ENCODE measurements around the gene TMSB4Y.
A peak's percentile ranks its signal among the peaks of the same experiment; 100 is the strongest.

The TMSB4Y gene

DNA sequence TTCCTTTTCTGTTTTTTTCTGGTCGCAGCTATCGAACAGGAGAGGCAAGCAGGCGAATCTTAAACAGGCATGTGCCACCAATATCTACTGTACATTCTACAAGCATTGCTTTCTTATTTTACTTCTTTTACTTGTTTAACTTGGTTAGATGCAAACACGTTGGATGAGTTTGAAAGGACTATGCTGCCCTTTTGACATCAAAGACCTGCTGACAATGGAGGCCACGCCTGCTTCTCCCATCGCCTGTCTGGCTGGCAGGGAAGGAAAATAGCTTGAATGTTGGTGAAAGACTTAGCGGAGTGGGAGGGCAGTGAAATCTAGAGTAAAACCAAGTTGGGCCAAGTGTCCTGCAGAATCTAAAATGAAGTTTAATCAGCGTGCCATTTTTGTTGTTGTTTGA is 1.5 kb downstream of the TMSB4Y start:
- H3K27ac ChIP-seq = peak overlapping the region; percentile 91 to 95
- H3K27me3 ChIP-seq = no peaks in the 10 kb centered on the region
- peaks cover 0 to 10% (median 0%) of the 10 kb centered on the region in 4 donors for H3K4me1 ChIP-seq
- intact Hi-C loops (cut with DNase I; ENCODE audit: low total_unique reads) = no loop called here
- H3K4me3 ChIP-seq = peak overlapping the region; percentile 58 to 61
- H3K36me3 ChIP-seq = no peaks in the 10 kb centered on the region
- TF ChIP-seq, protein P1, sequence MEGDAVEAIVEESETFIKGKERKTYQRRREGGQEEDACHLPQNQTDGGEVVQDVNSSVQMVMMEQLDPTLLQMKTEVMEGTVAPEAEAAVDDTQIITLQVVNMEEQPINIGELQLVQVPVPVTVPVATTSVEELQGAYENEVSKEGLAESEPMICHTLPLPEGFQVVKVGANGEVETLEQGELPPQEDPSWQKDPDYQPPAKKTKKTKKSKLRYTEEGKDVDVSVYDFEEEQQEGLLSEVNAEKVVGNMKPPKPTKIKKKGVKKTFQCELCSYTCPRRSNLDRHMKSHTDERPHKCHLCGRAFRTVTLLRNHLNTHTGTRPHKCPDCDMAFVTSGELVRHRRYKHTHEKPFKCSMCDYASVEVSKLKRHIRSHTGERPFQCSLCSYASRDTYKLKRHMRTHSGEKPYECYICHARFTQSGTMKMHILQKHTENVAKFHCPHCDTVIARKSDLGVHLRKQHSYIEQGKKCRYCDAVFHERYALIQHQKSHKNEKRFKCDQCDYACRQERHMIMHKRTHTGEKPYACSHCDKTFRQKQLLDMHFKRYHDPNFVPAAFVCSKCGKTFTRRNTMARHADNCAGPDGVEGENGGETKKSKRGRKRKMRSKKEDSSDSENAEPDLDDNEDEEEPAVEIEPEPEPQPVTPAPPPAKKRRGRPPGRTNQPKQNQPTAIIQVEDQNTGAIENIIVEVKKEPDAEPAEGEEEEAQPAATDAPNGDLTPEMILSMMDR (IDR thresholded peaks at IDR 0.05) = no peak
- DNase-seq = no peak
- H3K9me3 ChIP-seq = no peaks in the 10 kb centered on the region

DNA sequence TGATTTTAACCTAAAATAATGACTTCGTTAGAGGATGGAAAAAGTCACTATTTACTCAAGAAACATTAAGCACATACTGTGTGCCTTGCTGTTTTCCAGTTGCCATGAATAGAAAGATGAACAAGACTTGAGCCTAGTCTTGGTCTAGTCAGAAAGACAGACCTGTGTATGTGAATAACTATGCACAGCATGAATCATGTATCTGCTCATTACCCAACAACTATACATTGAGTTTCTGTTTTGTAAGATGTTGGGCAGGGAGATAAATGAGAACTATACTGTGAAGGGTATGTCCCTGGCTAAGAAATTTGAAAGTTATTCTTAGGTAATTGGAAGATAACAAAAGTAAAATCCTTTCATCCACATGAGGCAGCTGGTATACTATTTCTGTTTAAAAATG is 4.3 kb downstream of the TMSB4Y start:
- Histone ChIP-seq H3K27ac (no peak overlapping the region), H3K4me1 (peaks cover 0 to 10% (median 0%) of the 10 kb centered on the region in 4 donors), H3K4me3 (no peak overlapping the region), H3K27me3 (no peaks in the 10 kb centered on the region), H3K36me3 (no peaks in the 10 kb centered on the region), H3K9me3 (no peaks in the 10 kb centered on the region)
- TF ChIP-seq, protein P1 (IDR thresholded peaks at IDR 0.05) = no peak
- DNase-seq = no peak
- intact Hi-C loops (cut with DNase I; ENCODE audit: low total_unique reads) = no loop called here

DNA sequence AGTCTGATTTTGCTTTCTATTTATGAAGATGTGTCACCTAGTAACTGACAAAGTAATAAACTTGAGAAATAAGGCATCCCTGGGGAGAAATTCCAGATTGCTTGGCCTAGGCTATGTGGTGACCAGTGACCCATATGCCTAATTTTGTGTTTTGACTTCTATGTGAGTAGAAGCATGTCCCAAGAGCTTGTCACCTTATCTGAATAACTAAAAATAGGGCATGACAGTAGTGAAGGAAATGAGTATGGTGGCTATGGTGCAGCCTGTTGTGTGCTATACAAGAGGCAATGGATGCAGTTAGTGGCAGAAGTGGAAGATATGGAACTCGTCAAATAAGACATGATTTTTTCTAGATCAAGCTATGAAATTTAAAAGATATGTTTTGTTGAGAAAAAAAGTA is 15.3 kb downstream of the TMSB4Y start:
- H3K27me3 ChIP-seq = no peaks in the 10 kb centered on the region
- H3K36me3 ChIP-seq = no peaks in the 10 kb centered on the region
- no peak overlapping the region for H3K27ac ChIP-seq
- TF ChIP-seq, protein P1 (IDR thresholded peaks at IDR 0.05) = no peak
- H3K9me3 ChIP-seq = no peaks in the 10 kb centered on the region
- H3K4me3 ChIP-seq = no peak overlapping the region
- H3K4me1 ChIP-seq = no peaks in the 10 kb centered on the region
- intact Hi-C loops (cut with DNase I; ENCODE audit: low total_unique reads) = no loop called here
- DNase-seq = no peak

DNA sequence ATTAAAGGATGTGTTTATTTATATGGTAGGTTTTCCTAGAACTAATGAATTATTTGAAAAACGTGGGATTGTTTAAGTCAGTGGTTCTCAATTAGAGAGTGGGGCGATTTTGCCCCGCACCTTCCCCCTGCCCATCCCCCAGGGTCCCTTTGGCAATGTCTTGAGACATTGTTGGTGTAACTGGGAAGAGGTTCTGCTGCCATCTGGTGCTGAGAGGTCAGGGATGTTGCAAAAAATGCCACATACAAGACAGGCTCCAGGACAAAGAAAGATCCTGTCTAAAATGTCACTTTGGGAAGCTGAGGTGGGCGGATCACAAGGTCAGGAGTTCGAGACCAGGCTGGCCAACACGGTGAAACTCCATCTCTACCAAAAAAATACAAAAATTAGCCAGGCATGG is 25.8 kb downstream of the TMSB4Y start:
- TF ChIP-seq, protein P1 (IDR thresholded peaks at IDR 0.05) = no peak
- Histone ChIP-seq H3K27ac (no peak overlapping the region), H3K9me3 (no peaks in the 10 kb centered on the region), H3K4me3 (no peak overlapping the region), H3K4me1 (no peaks in the 10 kb centered on the region), H3K27me3 (no peaks in the 10 kb centered on the region), H3K36me3 (no peaks in the 10 kb centered on the region)
- intact Hi-C loops (cut with DNase I; ENCODE audit: low total_unique reads) = no loop called here
- no peak for DNase-seq

DNA sequence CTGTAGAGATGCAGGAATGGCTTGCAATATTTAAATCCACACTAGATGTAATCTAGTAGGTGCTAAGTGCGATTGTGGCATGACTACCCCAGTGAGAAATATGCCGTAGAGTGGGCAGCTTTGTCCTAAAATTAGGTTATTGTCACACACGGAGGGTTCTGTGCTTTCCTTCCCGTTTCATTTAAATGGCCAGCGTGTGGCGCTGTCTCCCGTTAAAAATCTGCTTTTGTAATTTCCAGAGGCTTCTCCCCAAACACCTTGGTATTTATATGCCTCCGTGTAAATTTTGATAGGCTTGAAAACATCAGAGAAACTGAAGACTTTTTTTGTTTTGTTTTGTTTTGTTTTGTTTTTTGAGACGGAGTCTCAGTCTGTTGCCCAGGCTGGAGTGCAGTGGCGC is 34.9 kb downstream of the TMSB4Y start:
- Histone ChIP-seq H3K4me3 (no peak overlapping the region), H3K36me3 (no peaks in the 10 kb centered on the region), H3K9me3 (no peaks in the 10 kb centered on the region), H3K27ac (no peak overlapping the region), H3K4me1 (no peaks in the 10 kb centered on the region), H3K27me3 (no peaks in the 10 kb centered on the region)
- no peak for DNase-seq
- intact Hi-C loops (cut with DNase I; ENCODE audit: low total_unique reads) = no loop called here
- TF ChIP-seq, protein P1 (IDR thresholded peaks at IDR 0.05) = peak in 1 of 2 experiments; percentile 26
